Measurements from ENCODE around the gene PDIA5. TPM values are rescaled to one million over a fixed set of nuclear protein-coding genes. Genes with fewer than 3 reads are reported as not detected.

PDIA5 gene
- total RNA-seq, 3 donors from 2014 or later (not counting 1 experiment from before 2014, with no cell fraction given) = 0.59 to 3.3 (median 0.63) TPM

DNA sequence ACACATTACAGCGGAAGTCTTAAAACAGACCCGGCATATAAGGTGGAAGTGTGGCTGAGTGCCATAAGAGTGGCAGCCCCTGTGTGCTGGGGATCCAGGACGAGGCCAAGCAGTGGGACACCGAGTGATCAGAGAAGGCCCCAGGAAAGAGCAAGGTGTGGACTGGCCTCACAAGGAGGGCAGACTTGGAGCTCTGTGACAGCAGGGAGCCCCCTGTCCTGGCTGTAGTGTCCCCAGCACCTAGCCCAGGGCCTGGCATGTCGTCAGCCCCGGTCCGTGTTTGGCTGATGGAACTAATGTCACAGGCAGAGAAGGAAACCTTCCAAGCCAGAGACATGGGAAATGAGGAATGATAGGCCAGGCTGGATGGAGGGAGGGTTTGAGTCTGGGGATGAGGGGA, 4.8 kb downstream of the PDIA5 start:
- DNase-seq = no peak
- no peaks in the 10 kb centered on the region for H3K36me3 ChIP-seq (ENCODE audit: control insufficient read depth, insufficient read depth, low read length)
- Mint-ChIP-seq H3K27me3 (ENCODE audit: low read depth in 2 of 2) (peaks cover 25 to 35% of the 10 kb centered on the region in 2 donors), H3K9me3 (no peaks in the 10 kb centered on the region), H3K27ac (no peak overlapping the region), H3K4me3 (no peak overlapping the region), H3K4me1 (peaks cover 4 to 15% of the 10 kb centered on the region in 2 donors), H3K36me3 (no peaks in the 10 kb centered on the region)
- no peak for ATAC-seq
- intact Hi-C loops (cut with micrococcal nuclease) = no loop called here
- no peak overlapping the region for H3K4me3 ChIP-seq (ENCODE audit: low read length)
- no peaks in the 10 kb centered on the region for H3K27me3 ChIP-seq (ENCODE audit: control insufficient read depth, insufficient read depth, low read length)
- H3K27ac ChIP-seq (ENCODE audit: low read length) = no peak overlapping the region
- TF ChIP-seq, protein P1, sequence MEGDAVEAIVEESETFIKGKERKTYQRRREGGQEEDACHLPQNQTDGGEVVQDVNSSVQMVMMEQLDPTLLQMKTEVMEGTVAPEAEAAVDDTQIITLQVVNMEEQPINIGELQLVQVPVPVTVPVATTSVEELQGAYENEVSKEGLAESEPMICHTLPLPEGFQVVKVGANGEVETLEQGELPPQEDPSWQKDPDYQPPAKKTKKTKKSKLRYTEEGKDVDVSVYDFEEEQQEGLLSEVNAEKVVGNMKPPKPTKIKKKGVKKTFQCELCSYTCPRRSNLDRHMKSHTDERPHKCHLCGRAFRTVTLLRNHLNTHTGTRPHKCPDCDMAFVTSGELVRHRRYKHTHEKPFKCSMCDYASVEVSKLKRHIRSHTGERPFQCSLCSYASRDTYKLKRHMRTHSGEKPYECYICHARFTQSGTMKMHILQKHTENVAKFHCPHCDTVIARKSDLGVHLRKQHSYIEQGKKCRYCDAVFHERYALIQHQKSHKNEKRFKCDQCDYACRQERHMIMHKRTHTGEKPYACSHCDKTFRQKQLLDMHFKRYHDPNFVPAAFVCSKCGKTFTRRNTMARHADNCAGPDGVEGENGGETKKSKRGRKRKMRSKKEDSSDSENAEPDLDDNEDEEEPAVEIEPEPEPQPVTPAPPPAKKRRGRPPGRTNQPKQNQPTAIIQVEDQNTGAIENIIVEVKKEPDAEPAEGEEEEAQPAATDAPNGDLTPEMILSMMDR (IDR thresholded peaks at IDR 0.05) = no peak
- 94% methylated on average over 7 of the region's 7 CpGs for WGBS (ENCODE audit: insufficient coverage)
- no peaks in the 10 kb centered on the region for H3K9me3 ChIP-seq (ENCODE audit: control insufficient read depth, insufficient read depth, low read length)
- H3K4me1 ChIP-seq (ENCODE audit: control insufficient read depth, insufficient read depth, low read length) = peaks cover 11% of the 10 kb centered on the region

GRCh38 chr3:123072152-123072551, 5.3 kb downstream of the PDIA5 start:
- H3K27ac ChIP-seq (ENCODE audit: low read length) = no peak overlapping the region
- no peak for ATAC-seq
- WGBS (ENCODE audit: insufficient coverage) = 61% methylated on average over 5 of the region's 5 CpGs

DNA sequence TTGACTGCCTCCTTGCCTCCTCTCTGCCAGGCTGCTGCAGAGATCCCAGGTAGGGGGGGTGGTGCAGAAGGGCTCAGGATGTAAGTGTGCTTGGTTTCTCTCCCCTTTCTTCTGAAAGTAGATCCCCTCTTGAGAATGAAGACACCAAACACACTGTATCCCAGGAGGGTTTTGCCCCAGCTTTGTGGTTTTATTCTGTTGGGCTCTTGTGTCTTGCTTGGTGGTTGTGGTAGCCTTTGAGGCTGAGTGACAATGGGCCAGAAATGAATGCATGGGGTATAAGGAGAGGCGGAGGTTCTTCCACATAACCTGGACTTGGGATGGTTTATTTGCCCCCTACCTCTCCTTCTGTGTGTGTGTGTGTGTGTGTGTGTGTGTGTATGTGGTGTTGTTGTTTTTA, 5.7 kb downstream of the PDIA5 start:
- Histone ChIP-seq H3K4me1 (ENCODE audit: control insufficient read depth, insufficient read depth, low read length) (peaks cover 8% of the 10 kb centered on the region), H3K27ac (ENCODE audit: low read length) (no peak overlapping the region), H3K4me3 (ENCODE audit: low read length) (no peak overlapping the region), H3K36me3 (ENCODE audit: control insufficient read depth, insufficient read depth, low read length) (no peaks in the 10 kb centered on the region), H3K9me3 (ENCODE audit: control insufficient read depth, insufficient read depth, low read length) (no peaks in the 10 kb centered on the region), H3K27me3 (ENCODE audit: control insufficient read depth, insufficient read depth, low read length) (no peaks in the 10 kb centered on the region)
- H3K36me3 Mint-ChIP-seq = no peaks in the 10 kb centered on the region
- TF ChIP-seq, protein P1 (IDR thresholded peaks at IDR 0.05) = no peak
- H3K9me3 Mint-ChIP-seq = no peaks in the 10 kb centered on the region
- H3K4me1 Mint-ChIP-seq = peaks cover 4 to 10% of the 10 kb centered on the region in 2 donors
- intact Hi-C loops (cut with micrococcal nuclease) = no loop called here
- WGBS (ENCODE audit: insufficient coverage) = no CpG with 5 or more reads among the region's 1 CpG
- no peak overlapping the region for H3K27ac Mint-ChIP-seq
- ATAC-seq = no peak
- no peak overlapping the region for H3K4me3 Mint-ChIP-seq
- peaks cover 22 to 34% of the 10 kb centered on the region in 2 donors for H3K27me3 Mint-ChIP-seq (ENCODE audit: low read depth in 2 of 2)
- DNase-seq = no peak

More at GRCh38 chr3:123072152-123072551, 5.3 kb downstream of the PDIA5 start:
- Histone ChIP-seq H3K9me3 (ENCODE audit: control insufficient read depth, insufficient read depth, low read length) (no peaks in the 10 kb centered on the region), H3K4me3 (ENCODE audit: low read length) (no peak overlapping the region), H3K27me3 (ENCODE audit: control insufficient read depth, insufficient read depth, low read length) (no peaks in the 10 kb centered on the region), H3K4me1 (ENCODE audit: control insufficient read depth, insufficient read depth, low read length) (peaks cover 11% of the 10 kb centered on the region), H3K36me3 (ENCODE audit: control insufficient read depth, insufficient read depth, low read length) (no peaks in the 10 kb centered on the region)
- intact Hi-C loops (cut with micrococcal nuclease) = no loop called here
- H3K4me1 Mint-ChIP-seq = peaks cover 4 to 11% of the 10 kb centered on the region in 2 donors
- no peak overlapping the region for H3K4me3 Mint-ChIP-seq
- peaks cover 22 to 35% of the 10 kb centered on the region in 2 donors for H3K27me3 Mint-ChIP-seq (ENCODE audit: low read depth in 2 of 2)
- no peaks in the 10 kb centered on the region for H3K9me3 Mint-ChIP-seq
- no peak for DNase-seq
- no peaks in the 10 kb centered on the region for H3K36me3 Mint-ChIP-seq
- H3K27ac Mint-ChIP-seq = no peak overlapping the region
- TF ChIP-seq, protein P1 (IDR thresholded peaks at IDR 0.05) = no peak

- intact Hi-C loops (cut with micrococcal nuclease) = no loop called here
- no peaks in the 10 kb centered on the region for H3K36me3 ChIP-seq (ENCODE audit: control insufficient read depth, insufficient read depth, low read length)
- Mint-ChIP-seq H3K27ac (no peak overlapping the region), H3K9me3 (no peaks in the 10 kb centered on the region), H3K4me1 (no peaks in the 10 kb centered on the region), H3K4me3 (no peak overlapping the region), H3K36me3 (no peaks in the 10 kb centered on the region), H3K27me3 (ENCODE audit: low read depth in 2 of 2) (peaks cover 5 to 13% of the 10 kb centered on the region in 2 donors)
- no peaks in the 10 kb centered on the region for H3K27me3 ChIP-seq (ENCODE audit: control insufficient read depth, insufficient read depth, low read length)
- ATAC-seq = no peak
- H3K4me1 ChIP-seq (ENCODE audit: control insufficient read depth, insufficient read depth, low read length) = no peaks in the 10 kb centered on the region
- WGBS (ENCODE audit: insufficient coverage) = 92% methylated on average over 1 of the region's 1 CpG
- no peak overlapping the region for H3K4me3 ChIP-seq (ENCODE audit: low read length)
- no peaks in the 10 kb centered on the region for H3K9me3 ChIP-seq (ENCODE audit: control insufficient read depth, insufficient read depth, low read length)
- H3K27ac ChIP-seq (ENCODE audit: low read length) = no peak overlapping the region
- DNase-seq = no peak
- TF ChIP-seq, protein P1 (IDR thresholded peaks at IDR 0.05) = no peak
Measured at GRCh38 chr3:123075359-123075758, 8.5 kb downstream of the PDIA5 start.

All from natural killer cell (primary cell).